Thoracic aorta (tissue), 2 donors: ENCODE results near the gene UBE4B. TPM values are rescaled to one million over a fixed set of nuclear protein-coding genes. Genes with fewer than 3 reads are reported as not detected.
"Not testable (repeated sequence)": the region's sequence is repeated elsewhere in the genome, so short reads cannot be mapped to it uniquely, and the experiment has no call there.

Source experiments
- ATAC-seq: fragments of 150-250 bp; one replicate; pipeline ENCODE4 v1.8.0; 2017; ENCODE audit warnings: low read depth; ENCODE audit not compliant: insufficient number of reproducible peaks, low FRiP score
- DNase-seq: peaks from one replicate; pipeline ENCODE4 v3.0.0-alpha.2; 2020; ENCODE audit warnings: low spot score
- H3K27ac ChIP-seq, 2 donors: fragments of 200-600 bp; sonication (generic); 1 replicate in 1 of 2; 2 replicates in 1 of 2; pipeline ENCODE4 v1.5.1; 2016; ENCODE audit warnings: mild to moderate bottlenecking in 2 of 2, moderate library complexity in 2 of 2
- H3K27me3 ChIP-seq: fragments of 200-600 bp; sonication (generic); replicated peaks from 2 replicates; pipeline ENCODE4 v1.6.0; 2016; ENCODE audit warnings: mild to moderate bottlenecking; ENCODE audit not compliant: insufficient read depth
- H3K36me3 ChIP-seq: fragments of 200-600 bp; sonication (generic); one replicate; pipeline ENCODE4 v1.5.1; 2016
- H3K4me1 ChIP-seq, 2 donors: fragments of 200-600 bp; sonication (generic); 1 replicate in 1 of 2; 2 replicates in 1 of 2; pipeline versions ENCODE4 v1.5.1 to v1.6.0; 2016; ENCODE audit warnings: low read depth in 2 of 2, mild to moderate bottlenecking in 1 of 2; ENCODE audit not compliant: control insufficient read depth in 1 of 2
- H3K4me3 ChIP-seq: fragments of 200-600 bp; sonication (generic); 2 replicates; pipeline ENCODE4 v1.5.1; 2016; ENCODE audit warnings: mild to moderate bottlenecking
- H3K9me3 ChIP-seq: fragments of 200-600 bp; sonication (generic); 2 replicates; pipeline ENCODE4 v1.5.1; 2016
- CTCF ChIP-seq: fragments of 200-600 bp; sonication (generic); IDR thresholded peaks from one replicate; pipeline ENCODE4 v1.5.1; 2019; ENCODE audit warnings: antibody characterized with exemption
- total RNA-seq, 2 donors: library from RNA; depleted of rRNA; stranded (reverse); fragments of >200 nt; gene quantifications; one replicate each; pipeline versions ENCODE4 v1.1.0 to v1.2.3, GENCODE V29; 2016

UBE4B gene
- total RNA-seq, 2 donors from 2014 or later, result 55.0 to 89.2 TPM

GRCh38 chr1:10071640-10072039 lies 38.9 kb downstream of the UBE4B start:
- Histone ChIP-seq H3K9me3 (no peaks in the 10 kb centered on the region), H3K4me1 (peaks cover 19 to 46% of the 10 kb centered on the region in 2 donors), H3K36me3 (no peaks in the 10 kb centered on the region), H3K27ac (no peak overlapping the region), H3K4me3 (no peak overlapping the region), H3K27me3 (no peaks in the 10 kb centered on the region)
- ATAC-seq (no peak), DNase-seq (no peak)
- no peak for TF ChIP-seq CTCF

GRCh38 chr1:10073371-10073770 lies 40.6 kb downstream of the UBE4B start:
- not testable (repeated sequence) for H3K27me3 ChIP-seq, H3K36me3 ChIP-seq, ATAC-seq, H3K9me3 ChIP-seq, H3K27ac ChIP-seq, H3K4me3 ChIP-seq, DNase-seq
- peaks cover 11 to 33% of the 10 kb centered on the region in 2 donors for H3K4me1 ChIP-seq

GRCh38 chr1:10074059-10074851 lies 41.5 kb downstream of the UBE4B start:
- TF ChIP-seq CTCF, result no peak
- Histone ChIP-seq H3K27ac (peak overlapping the region; percentile 45 to 62), H3K4me3 (no peak overlapping the region), H3K9me3 (no peaks in the 10 kb centered on the region), H3K27me3 (no peaks in the 10 kb centered on the region), H3K36me3 (no peaks in the 10 kb centered on the region), H3K4me1 (peaks cover 11 to 29% of the 10 kb centered on the region in 2 donors)
- ATAC-seq (no peak), DNase-seq (peak; percentile 22)

GRCh38 chr1:10074852-10075730 lies 42.3 kb downstream of the UBE4B start:
- peaks cover 11 to 23% of the 10 kb centered on the region in 2 donors for H3K4me1 ChIP-seq
- H3K4me3 ChIP-seq, result no peak overlapping the region
- no peaks in the 10 kb centered on the region for H3K36me3 ChIP-seq
- DNase-seq (no peak), ATAC-seq (no peak)
- no peaks in the 10 kb centered on the region for H3K27me3 ChIP-seq
- H3K27ac ChIP-seq, result peak overlapping the region; percentile 45 to 62
- TF ChIP-seq CTCF, result no peak
- H3K9me3 ChIP-seq, result no peaks in the 10 kb centered on the region

GRCh38 chr1:10075732-10076131 lies 43.0 kb downstream of the UBE4B start:
- Histone ChIP-seq H3K27ac (peak overlapping the region; percentile 24 to 62), H3K36me3 (no peaks in the 10 kb centered on the region), H3K9me3 (no peaks in the 10 kb centered on the region), H3K27me3 (no peaks in the 10 kb centered on the region), H3K4me3 (no peak overlapping the region), H3K4me1 (peaks cover 11 to 22% of the 10 kb centered on the region in 2 donors)
- no peak for TF ChIP-seq CTCF
- DNase-seq (no peak), ATAC-seq (no peak)
